ENCODE measurements around the gene OSBPL10.

OSBPL10 gene

DNA sequence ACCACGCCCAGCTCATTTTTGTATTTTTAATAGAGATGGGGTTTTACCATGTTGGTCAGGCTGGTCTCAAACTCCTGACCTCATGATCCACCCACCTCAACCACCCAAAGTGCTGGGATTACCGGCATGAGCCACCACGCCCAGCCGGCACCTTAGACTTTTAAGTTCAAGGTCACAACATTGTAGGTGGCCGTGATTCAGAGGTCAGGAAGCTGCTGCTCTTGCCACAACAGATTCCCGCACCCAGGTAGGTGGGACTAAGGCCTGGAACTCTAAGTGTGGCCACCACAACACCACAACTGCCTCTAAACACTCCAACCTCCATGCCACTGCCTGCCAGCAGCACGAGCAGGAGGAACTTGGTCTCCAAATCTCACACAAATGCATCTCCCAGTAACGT is 251.5 kb downstream of the OSBPL10 start:
- DNase-seq = no peak

DNA sequence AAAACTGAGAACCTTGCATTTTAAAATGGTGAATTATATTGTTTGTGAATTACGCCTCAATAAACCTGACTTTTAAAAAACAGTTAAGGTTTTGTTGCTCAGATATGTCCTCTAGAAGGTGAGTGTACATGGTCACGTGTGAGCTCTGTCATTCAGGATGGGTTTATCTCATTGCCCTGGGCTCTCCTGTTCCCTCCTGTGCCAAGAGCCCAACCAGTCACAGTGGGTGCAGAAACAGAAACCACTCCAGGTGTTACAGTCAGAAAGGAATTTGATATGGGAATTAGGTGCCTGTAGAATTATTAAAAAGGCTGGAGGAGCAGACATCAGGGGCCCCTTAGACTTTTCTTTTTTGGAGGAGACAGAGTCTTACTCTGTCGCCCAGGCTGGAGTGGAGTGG is 252.0 kb downstream of the OSBPL10 start:
- no peak for DNase-seq

DNA sequence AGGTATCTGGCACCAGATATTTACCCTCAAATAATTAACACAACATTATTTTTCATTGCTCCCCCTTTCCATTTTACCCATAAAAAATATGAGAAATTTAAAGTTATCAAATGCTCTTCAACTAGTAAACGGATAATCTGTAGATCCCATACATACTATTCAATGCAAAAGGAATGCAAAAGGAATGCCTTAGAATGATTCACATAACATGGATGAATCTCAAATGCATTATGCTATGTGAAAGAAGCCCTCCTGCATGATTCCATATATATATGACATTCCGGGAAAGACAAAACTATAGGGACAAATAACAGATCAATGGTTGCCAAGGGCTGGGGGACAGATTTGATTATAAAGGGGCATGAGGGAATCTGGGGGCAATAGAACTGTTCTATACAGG is 252.7 kb downstream of the OSBPL10 start:
- no peak for DNase-seq

GRCh38 chr3:31725976-31726375 is 255.1 kb downstream of the OSBPL10 start:
- no peak for DNase-seq

DNA sequence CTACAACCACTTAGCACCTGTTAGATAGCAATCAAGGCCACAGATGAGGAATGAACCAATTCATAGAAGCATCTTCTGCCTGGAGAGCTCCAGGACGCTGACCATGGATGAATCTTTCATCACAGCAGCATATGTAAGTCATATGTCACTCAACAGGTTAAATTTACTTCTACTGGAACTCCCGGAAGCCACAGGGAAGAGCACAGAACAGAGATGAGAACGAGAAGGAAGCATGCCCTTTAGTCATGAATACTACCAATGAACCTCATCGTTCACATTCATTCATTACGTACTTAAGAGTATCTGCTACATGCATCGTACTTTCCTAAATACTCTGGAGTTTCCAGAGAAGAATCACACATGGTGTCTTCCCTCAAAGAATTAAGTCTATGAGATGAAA is 255.5 kb downstream of the OSBPL10 start:
- no peak for DNase-seq

- no peak for DNase-seq
These were observed 256.4 kb downstream of the OSBPL10 start for GRCh38 chr3:31724651-31725050.

- no peak for DNase-seq
These were observed 256.9 kb downstream of the OSBPL10 start for GRCh38 chr3:31724116-31724515.

- no peak for DNase-seq
These were observed 257.4 kb downstream of the OSBPL10 start for GRCh38 chr3:31723701-31724100.

DNA sequence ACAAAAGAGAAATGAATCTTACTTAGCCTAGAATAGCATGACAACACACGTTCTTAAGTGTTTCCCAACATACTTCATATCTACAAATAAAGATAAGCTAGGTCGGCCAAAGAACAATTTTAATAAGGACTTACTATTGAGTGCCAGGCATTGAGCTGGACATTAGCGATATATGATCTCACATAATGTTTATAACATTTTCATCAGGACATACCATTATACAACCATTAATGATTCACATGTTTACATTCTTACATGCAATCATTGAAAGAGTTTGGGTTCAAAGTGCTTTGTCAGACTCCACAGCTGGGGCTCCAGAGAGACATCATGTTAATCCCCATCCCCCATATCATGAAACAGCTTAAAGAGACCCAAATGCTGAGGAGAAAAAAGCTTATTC is 259.4 kb downstream of the OSBPL10 start:
- no peak for DNase-seq

GRCh38 chr3:31714495-31715280 is 266.4 kb downstream of the OSBPL10 start:
- DNase-seq = no peak

DNA sequence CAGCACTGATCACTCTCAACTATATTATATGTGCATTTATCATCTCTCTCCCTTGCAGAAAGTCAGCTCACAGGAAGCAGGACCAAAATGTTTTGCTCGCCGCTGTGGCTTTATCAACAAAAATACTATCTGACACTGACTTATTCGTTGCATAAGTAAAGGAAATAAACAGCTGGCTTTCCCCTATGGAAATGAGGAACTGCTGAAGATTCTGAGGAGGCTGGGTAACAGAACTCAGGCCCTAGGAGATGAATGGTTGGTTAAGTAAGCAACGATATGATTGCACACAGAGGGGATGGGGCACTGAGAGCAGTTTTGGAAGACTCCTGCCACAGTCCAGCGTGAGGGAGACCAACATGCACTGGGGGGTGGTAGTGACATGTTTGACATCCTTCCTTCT is 267.2 kb downstream of the OSBPL10 start:
- DNase-seq = no peak

GRCh38 chr3:31710123-31710803 is 270.8 kb downstream of the OSBPL10 start:
- no peak for DNase-seq

GRCh38 chr3:31709526-31709925 is 271.5 kb downstream of the OSBPL10 start:
- no peak for DNase-seq

DNA sequence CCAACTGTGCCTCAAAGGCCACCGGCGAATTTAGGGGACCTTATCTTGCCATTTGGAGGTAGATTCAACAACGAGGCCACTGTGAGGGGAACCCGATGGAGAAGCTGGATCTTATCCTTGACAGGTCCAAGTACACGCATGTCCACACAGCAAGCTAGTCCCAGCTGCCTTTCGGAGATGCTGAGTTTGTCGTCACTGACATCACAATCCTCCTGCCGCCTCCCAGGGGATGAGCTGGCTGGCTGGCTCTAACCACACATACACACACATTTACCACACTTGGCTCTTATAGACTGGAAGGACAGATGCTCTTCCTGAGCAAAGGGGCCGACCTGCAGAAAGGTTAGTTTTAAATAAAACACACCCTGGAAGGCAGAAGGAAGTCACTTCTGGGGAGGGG is 272.1 kb downstream of the OSBPL10 start:
- no peak for DNase-seq

DNA sequence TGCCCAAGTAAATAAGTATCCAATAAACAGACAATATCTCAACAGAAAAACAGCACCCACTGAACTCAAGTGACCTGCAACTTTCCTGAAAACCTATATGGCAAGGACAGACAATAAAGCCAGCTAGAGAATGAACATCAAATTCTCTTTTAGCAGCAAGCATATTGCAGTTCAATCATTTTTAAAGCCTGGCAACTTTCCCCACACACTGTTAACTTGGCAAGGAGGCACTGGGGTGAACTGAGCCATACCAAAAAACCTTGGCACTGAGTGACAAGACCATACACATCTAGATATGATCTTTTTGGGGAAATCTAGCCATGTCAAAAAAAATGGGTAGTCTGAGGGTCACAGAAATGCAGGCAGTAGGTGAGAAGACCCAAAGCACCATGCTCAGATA is 273.8 kb downstream of the OSBPL10 start:
- no peak for DNase-seq

DNA sequence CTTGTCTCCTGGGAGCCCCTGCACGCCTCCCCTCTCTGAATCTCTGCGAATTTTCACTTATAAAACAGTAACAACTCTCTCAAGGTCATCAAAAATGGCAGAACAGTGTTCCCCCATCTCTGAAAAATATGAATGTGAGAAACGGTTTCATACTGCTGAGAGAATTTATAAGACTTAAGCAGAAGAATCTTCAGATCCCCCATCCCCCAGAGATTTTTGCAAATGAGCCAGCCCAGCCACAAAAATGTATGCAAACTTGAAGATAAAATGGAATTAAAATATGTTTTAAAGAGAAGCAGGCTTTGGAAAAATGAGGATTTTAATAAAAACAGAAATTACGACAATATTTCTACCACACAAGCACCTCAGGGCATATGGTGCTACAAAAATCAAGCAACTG is 275.3 kb downstream of the OSBPL10 start:
- DNase-seq = no peak

DNA sequence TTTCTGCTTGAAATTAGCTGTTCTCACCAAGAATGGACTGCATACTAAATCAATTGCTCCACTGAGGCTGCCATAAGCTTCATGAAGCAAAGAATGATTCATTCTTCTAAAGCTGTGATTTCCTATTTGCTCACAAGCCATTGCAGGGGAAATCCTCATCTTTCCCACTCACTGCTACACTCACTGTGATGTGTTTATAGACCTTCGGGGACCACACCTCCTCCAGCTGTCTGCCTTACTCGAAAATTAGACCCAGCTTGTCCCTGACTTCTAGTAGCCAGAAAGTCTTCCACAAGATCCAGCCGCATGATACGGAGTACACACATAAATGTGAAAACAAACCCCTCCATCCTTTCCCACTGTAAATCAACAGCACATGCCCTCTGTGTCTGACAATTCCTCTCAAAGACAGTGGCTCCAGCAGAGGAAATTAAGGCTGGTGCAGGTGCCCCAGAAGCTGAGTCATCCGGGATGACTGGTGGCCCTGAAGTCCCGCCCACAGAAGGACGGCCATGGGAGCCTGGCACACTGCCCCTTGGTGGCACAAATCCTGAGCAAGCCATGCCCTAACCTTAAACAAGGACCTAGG is 276.4 kb downstream of the OSBPL10 start:
- DNase-seq = peak in 1 of 2 donors; percentile 13

- DNase-seq = no peak
These were observed 276.9 kb downstream of the OSBPL10 start for GRCh38 chr3:31704156-31704555.

GRCh38 chr3:31701286-31701685 is 279.8 kb downstream of the OSBPL10 start:
- DNase-seq = no peak

DNA sequence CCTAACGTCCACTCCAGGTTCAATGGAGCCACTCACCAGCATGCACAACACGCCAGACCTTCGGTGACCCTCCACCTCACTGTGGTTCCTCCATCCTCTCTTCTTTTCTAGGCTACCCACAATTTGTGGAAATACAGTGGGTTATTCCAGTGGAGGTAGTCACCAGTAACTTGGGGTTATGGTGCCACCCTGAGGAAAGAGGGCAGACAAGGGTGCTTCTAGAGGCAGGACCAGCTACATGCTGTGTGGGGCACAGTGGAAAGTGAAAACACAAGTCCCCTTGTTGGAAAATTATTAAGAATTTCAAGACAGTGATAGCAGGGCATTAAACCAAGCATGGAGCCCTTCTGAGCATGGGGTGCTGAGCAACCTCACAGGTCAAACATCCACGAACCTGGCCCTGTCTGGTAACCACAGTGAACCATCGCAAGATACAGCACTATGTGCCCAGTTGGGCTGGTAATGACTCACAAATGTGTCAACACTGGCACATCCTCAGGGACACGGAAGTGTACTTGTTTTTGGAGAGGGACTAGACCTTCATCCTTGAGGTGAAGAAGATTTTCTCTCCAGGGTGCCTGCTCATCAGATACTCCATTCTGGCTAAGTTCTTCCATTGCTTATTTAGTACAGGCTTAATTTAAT is 281.6 kb downstream of the OSBPL10 start:
- no peak for DNase-seq

DNA sequence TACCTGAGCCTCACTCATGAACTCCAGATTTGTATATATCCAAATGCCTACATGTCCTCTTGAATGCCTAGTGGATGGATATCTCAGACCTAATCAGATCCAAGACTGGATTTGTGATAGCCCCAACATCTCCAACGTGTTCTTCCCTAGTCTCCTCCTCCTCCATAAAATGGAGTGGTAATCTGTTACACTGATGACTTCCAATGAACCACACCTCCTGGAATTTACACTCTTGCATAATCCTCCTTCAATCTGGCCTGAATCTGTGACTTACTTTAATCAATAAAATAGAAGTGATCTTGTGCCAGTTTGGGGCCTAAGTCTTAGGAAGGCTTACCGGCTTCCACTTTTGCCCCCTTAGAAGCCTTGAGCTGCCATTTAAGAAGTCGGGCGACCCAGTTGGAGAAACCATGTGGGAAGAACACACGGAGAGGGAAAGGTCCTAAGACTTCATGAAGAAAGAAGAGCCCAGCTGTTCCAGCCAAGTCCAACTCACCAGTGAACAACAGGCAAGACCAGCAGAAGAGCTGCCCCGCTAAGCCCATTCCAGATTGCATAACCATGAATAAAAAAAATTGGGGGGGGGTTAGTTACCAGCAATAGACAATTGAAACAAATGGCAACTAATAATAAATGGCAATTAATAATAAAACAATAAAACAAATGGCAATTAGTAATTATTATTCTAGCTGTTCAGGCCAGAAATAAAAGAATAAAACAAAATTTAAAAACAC is 284.1 kb downstream of the OSBPL10 start:
- no peak for DNase-seq

DNA sequence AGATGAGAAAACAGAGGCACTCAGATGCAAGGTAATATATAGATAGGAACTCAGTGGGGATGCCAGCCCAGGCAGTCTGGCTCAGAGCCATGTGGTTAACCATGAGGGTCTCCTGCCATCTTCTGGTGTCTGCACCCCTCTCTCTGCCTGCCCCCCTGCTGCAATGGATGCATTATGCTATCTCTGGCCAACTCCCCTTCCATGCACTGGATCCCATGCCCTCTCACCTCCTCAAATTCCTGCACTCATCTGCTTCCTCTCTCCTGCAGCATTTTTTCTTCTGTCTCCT is 285.1 kb downstream of the OSBPL10 start:
- DNase-seq = no peak
